GM12878 (cell line): ENCODE results near the gene UQCR11. TPM values are rescaled to one million over a fixed set of nuclear protein-coding genes. Genes with fewer than 3 reads are reported as not detected.

ENCODE experiments used
- ATAC-seq: fragments of 200-7000 bp; cut with Tn5 transposase; 3 replicates; pipeline ENCODE4 v1.9.1; 2020; ENCODE audit warnings: mild to moderate bottlenecking, moderate library complexity
- BruUV-seq: library from RNA; stranded (reverse); fragments of 400-500 nt; replicated peaks from 2 replicates; lab custom pipeline; 2021; lab: Mats Ljungman, UMichigan
- CTCF ChIA-PET: fragments of 300-600 bp; sonication (Branson Sonifier 250); formaldehyde crosslinking; extraction: SDS; loops from one replicate; lab custom pipeline; 2021; ENCODE audit warnings: inconsistent platforms; lab: Yijun Ruan, JAX
- POLR2A ChIA-PET: fragments of 350-600 bp; formaldehyde crosslinking; extraction: SDS; loops from one replicate; lab custom pipeline; 2021; ENCODE audit warnings: inconsistent platforms; lab: Charles Lee
- RAD21 ChIA-PET: fragments of 300-600 bp; sonication (Branson Sonifier 250); formaldehyde crosslinking; loops from one replicate; lab custom pipeline; 2023; ENCODE audit warnings: antibody characterized with exemption; ENCODE audit not compliant: unreplicated experiment; lab: Charles Lee
- SMC1A ChIA-PET: fragments of 300-600 bp; sonication (Branson Sonifier 250); formaldehyde crosslinking; loops from one replicate; lab custom pipeline; 2023; ENCODE audit not compliant: unreplicated experiment, uncharacterized antibody; lab: Charles Lee
- DNase-seq: peaks from one replicate; pipeline ENCODE4 v3.0.0-alpha.2; 2011; ENCODE audit warnings: low read depth, low spot score
- FAIRE-seq: peaks from 3 replicates; lab custom pipeline; 2011; peaks lifted over from hg19 to GRCh38; lab: Jason Lieb, UNC
- H2AFZ ChIP-seq: 2 replicates; pipeline ENCODE4 v1.6.0; 2011; ENCODE audit warnings: low read depth, low read length, control low read depth; ENCODE audit not compliant: control insufficient read depth
- H3K27ac ChIP-seq: 2 replicates; pipeline ENCODE4 v1.5.1; 2011; ENCODE audit warnings: control low read depth; ENCODE audit not compliant: control insufficient read depth, insufficient read depth
- H3K27me3 ChIP-seq, 2 experiments: replicated peaks in 1 of 2; 2 replicates each; pipeline versions ENCODE4 v1.6.0 to v1.6.1; 2011; ENCODE audit warnings: low read length in 1 of 2; ENCODE audit not compliant: control insufficient read depth in 2 of 2, insufficient read depth in 2 of 2
- H3K36me3 ChIP-seq, 2 experiments: 2 replicates each; pipeline ENCODE4 v1.5.1; 2011; ENCODE audit warnings: low read length in 1 of 2; ENCODE audit not compliant: control insufficient read depth in 2 of 2, insufficient read depth in 2 of 2
- H3K4me1 ChIP-seq: 2 replicates; pipeline ENCODE4 v1.6.1; 2011; ENCODE audit warnings: mild to moderate bottlenecking, low read length, moderate library complexity, mixed read lengths; ENCODE audit not compliant: control insufficient read depth, insufficient read depth
- H3K4me2 ChIP-seq: 2 replicates; pipeline ENCODE4 v1.6.0; 2011; ENCODE audit warnings: control low read depth; ENCODE audit not compliant: control insufficient read depth, insufficient read depth
- H3K4me3 ChIP-seq: fragments of 200-600 bp; sonication (generic); 2 replicates; pipeline ENCODE4 v1.5.1; 2016
- H3K79me2 ChIP-seq: 2 replicates; pipeline ENCODE4 v1.6.0; 2011; ENCODE audit warnings: low read length; ENCODE audit not compliant: control insufficient read depth, insufficient read depth
- H3K9ac ChIP-seq: 2 replicates; pipeline ENCODE4 v1.8.0; 2011; ENCODE audit warnings: low read length, control low read depth, mixed read lengths; ENCODE audit not compliant: control insufficient read depth, insufficient read depth
- H3K9me3 ChIP-seq: replicated peaks from 3 replicates; pipeline ENCODE4 v1.5.1; 2011; ENCODE audit warnings: mild to moderate bottlenecking, low read length; ENCODE audit not compliant: control insufficient read depth, insufficient read depth
- H4K20me1 ChIP-seq: 2 replicates; pipeline ENCODE4 v1.6.0; 2011; ENCODE audit not compliant: control insufficient read depth, insufficient read depth
- BACH1 ChIP-seq: fragments of 450-650 bp; IDR thresholded peaks from 2 replicates; pipeline ENCODE4 v1.6.1; 2017; ENCODE audit warnings: mild to moderate bottlenecking, borderline replicate concordance
- CHD4 ChIP-seq: fragments of 200-600 bp; sonication (generic); IDR thresholded peaks from 2 replicates; pipeline ENCODE4 v1.6.1; 2016; ENCODE audit warnings: mild to moderate bottlenecking
- ETV6 ChIP-seq, 2 experiments: fragments of 450-650 bp in 1 of 2; IDR thresholded peaks in 1 of 2; conservative IDR thresholded peaks in 1 of 2; 2 replicates each; pipeline ENCODE4 v1.6.1; 2014; ENCODE audit warnings: antibody characterized with exemption in 1 of 2, borderline replicate concordance in 1 of 2, low read depth in 1 of 2, mild to moderate bottlenecking in 1 of 2, moderate library complexity in 1 of 2
- KLF5 ChIP-seq: fragments of 450-650 bp; IDR thresholded peaks from 2 replicates; pipeline ENCODE4 v1.6.1; 2014; ENCODE audit warnings: mild to moderate bottlenecking; ENCODE audit not compliant: partially characterized antibody
- NFIC ChIP-seq: IDR thresholded peaks from 2 replicates; pipeline ENCODE4 v1.6.1; 2012; ENCODE audit warnings: low read depth, mild to moderate bottlenecking, inconsistent platforms, low read length, moderate library complexity
- NR2C2 ChIP-seq: IDR thresholded peaks from 2 replicates; pipeline ENCODE4 v1.6.1; 2011; ENCODE audit warnings: borderline replicate concordance, low read depth; ENCODE audit not compliant: control insufficient read depth, insufficient read length
- RBBP5 ChIP-seq: fragments of 200-600 bp; sonication (generic); conservative IDR thresholded peaks from 2 replicates; pipeline ENCODE4 v1.6.1; 2016
- RELB ChIP-seq: fragments of 450-650 bp; IDR thresholded peaks from 2 replicates; pipeline ENCODE4 v1.6.1; 2017; ENCODE audit warnings: low read depth, mild to moderate bottlenecking, moderate library complexity
- SMAD5 ChIP-seq: IDR thresholded peaks from 2 replicates; pipeline ENCODE4 v1.6.1; 2016; ENCODE audit warnings: antibody characterized with exemption, low read depth
- SREBF1 ChIP-seq: IDR thresholded peaks from 2 replicates; pipeline ENCODE4 v1.6.1; 2012; ENCODE audit warnings: mild to moderate bottlenecking, low read length
- SRF ChIP-seq, 2 experiments: IDR thresholded peaks; 2 replicates each; pipeline ENCODE4 v1.6.1; 2011; ENCODE audit warnings: low read depth in 2 of 2, low read length in 2 of 2, mild to moderate bottlenecking in 1 of 2, moderate library complexity in 1 of 2
- YBX1 ChIP-seq: fragments of 450-650 bp; IDR thresholded peaks from 2 replicates; pipeline ENCODE4 v1.6.1; 2016; ENCODE audit warnings: antibody characterized with exemption
- ZNF592 ChIP-seq: fragments of 450-650 bp; IDR thresholded peaks from 2 replicates; pipeline ENCODE4 v1.6.1; 2017; ENCODE audit warnings: mild to moderate bottlenecking, moderate library complexity
- WGBS: methylation state at CpG from one replicate; pipeline ENCODE4 v1.1.6; 2016; ENCODE audit warnings: low lambda C conversion rate; ENCODE audit not compliant: insufficient replicate concordance, insufficient coverage; ENCODE audit errors: missing lambda C conversion rate; 5-methylcytosine and 5-hydroxymethylcytosine counted together
- in situ Hi-C: fragments of 300-500 bp; cut with MboI; formaldehyde crosslinking; loops from 9 replicates; pipeline ENCODE4 v1.14.3; 2018; ENCODE audit warnings: mixed read lengths
- intact Hi-C: fragments of 100-400 bp; cut with micrococcal nuclease; formaldehyde crosslinking; loops from one replicate; pipeline ENCODE4 v1.14.2; 2022; ENCODE audit not compliant: unreplicated experiment
- polyA plus RNA-seq, 11 experiments: library from polyadenylated mRNA; depleted of rRNA in 4 of 11; unstranded in 6 of 11; stranded (reverse) in 5 of 11; fragments of >200 nt; fragmentation: Nextera tagmentation in 4 of 11; fragmentation: Illumina TruSeq in 1 of 11; extraction: Ambion mirVana in 4 of 11; extraction: Trizol in 1 of 11; gene quantifications; 1 replicate in 1 of 11; 2 replicates in 10 of 11; pipeline versions ENCODE4 v1.2.1 to v1.2.3, GENCODE V29; 2011 to 2016; ENCODE audit warnings: inconsistent platforms in 2 of 11, missing spikeins in 2 of 11, low read depth in 1 of 11
- total RNA-seq, 4 experiments: library from RNA; depleted of rRNA in 3 of 4; stranded (reverse); fragments of >200 nt in 3 of 4; fragmentation: Illumina TruSeq in 1 of 4; extraction: Trizol in 1 of 4; gene quantifications; 2 replicates each; pipeline versions ENCODE4 v1.2.1 to v1.2.3, GENCODE V29; 2013 to 2021

The UQCR11 gene
- total and polyA plus RNA-seq, 10 of the 15 experiments (the other 5 are each of a cell fraction or from before 2014, with no cell fraction given), result 28.6 to 586 (median 193) TPM

GRCh38 chr19:1582201-1582600, 23.1 kb downstream of the UQCR11 start:
- TF ChIP-seq SREBF1 (no peak), KLF5 (no peak), ETV6 (conservative IDR thresholded peaks at IDR 0.05 in 1 of 2, IDR thresholded peaks at IDR 0.05 in 1 of 2; ENCODE audit: borderline replicate concordance in 1 of 2, low read depth in 1 of 2) (no peak), ZNF592 (no peak), RBBP5 (no peak), NFIC (no peak), SMAD5 (no peak), NR2C2 (no peak), BACH1 (no peak), SRF (IDR thresholded peaks at IDR 0.05; ENCODE audit: low read depth in 2 of 2, low read length in 2 of 2) (no peak), CHD4 (no peak), RELB (no peak), YBX1 (no peak)
- ChIA-PET RAD21 (no interaction called here), SMC1A (no interaction called here), CTCF (no interaction called here), POLR2A (interaction anchor here (0.9 kb wide), 1 partner anchor 9 kb away, joined by 3 read pairs; no protein-coding TSS in a partner anchor)
- BruUV-seq, result no TSS peak
- H3K4me1 ChIP-seq, result no peaks in the 10 kb centered on the region
- FAIRE-seq (no peak), ATAC-seq (no peak), DNase-seq (no peak)
- H4K20me1 ChIP-seq, result no peaks in the 10 kb centered on the region
- H3K27me3 ChIP-seq, result no peaks in the 10 kb centered on the region
- H3K4me3 ChIP-seq, result no peak overlapping the region
- H3K36me3 ChIP-seq, result peaks cover 9 to 21% of the 10 kb centered on the region in 2 experiments
- H3K9me3 ChIP-seq, result no peaks in the 10 kb centered on the region
- peaks cover 9% of the 10 kb centered on the region for H3K79me2 ChIP-seq
- no peak overlapping the region for H2AFZ ChIP-seq
- intact Hi-C loops, result no loop called here
- WGBS, result 89% methylated on average over 7 of the region's 9 CpGs
- in situ Hi-C loops, result no loop called here
- no peak overlapping the region for H3K27ac ChIP-seq
- no peak overlapping the region for H3K4me2 ChIP-seq
- H3K9ac ChIP-seq, result no peak overlapping the region
